A549 (cell line): Measurements from ENCODE around the gene MBP. TPM values are rescaled to one million over a fixed set of nuclear protein-coding genes. Genes with fewer than 3 reads are reported as not detected.

Experiments used
- ATAC-seq, 2 experiments: fragments of 200-7000 bp in 1 of 2; fragments of >200 bp in 1 of 2; cut with Nextera tagmentation in 1 of 2; cut with Tn5 transposase in 1 of 2; 3 replicates each; pipeline versions ENCODE4 v1.8.0 to v1.9.1; 2018 to 2020; ENCODE audit warnings: mild to moderate bottlenecking in 1 of 2, moderate library complexity in 1 of 2
- CTCF ChIA-PET: fragments of 300-600 bp; sonication (Branson Sonifier 250); formaldehyde crosslinking; extraction: SDS; loops from one replicate; lab custom pipeline; 2021; ENCODE audit warnings: antibody characterized with exemption, inconsistent platforms; lab: Yijun Ruan, JAX
- POLR2A ChIA-PET: fragments of 350-600 bp; formaldehyde crosslinking; extraction: SDS; loops from one replicate; lab custom pipeline; 2021; ENCODE audit warnings: antibody characterized with exemption, inconsistent platforms; lab: Yijun Ruan, JAX
- DNase-seq, 2 experiments: peaks; one replicate each; pipeline versions ENCODE4 v3.0.0 to v3.0.0-alpha.2; 2011 to 2016; ENCODE audit warnings: low read depth in 1 of 2, low spot score in 1 of 2
- FAIRE-seq: peaks from 2 replicates; lab custom pipeline; 2011; peaks lifted over from hg19 to GRCh38; lab: Jason Lieb, UNC
- H3K27ac ChIP-seq, 2 experiments: fragments of >200 bp; sonication (Bioruptor Twin); formaldehyde crosslinking; 3 replicates each; pipeline ENCODE4 v1.5.1; 2016 to 2017
- H3K4me1 ChIP-seq: fragments of >200 bp; sonication (Bioruptor Twin); formaldehyde crosslinking; 3 replicates; pipeline ENCODE4 v1.6.1; 2016
- H3K4me2 ChIP-seq: fragments of >200 bp; sonication (Bioruptor Twin); formaldehyde crosslinking; 3 replicates; pipeline ENCODE4 v1.6.1; 2016
- H3K4me3 ChIP-seq: fragments of >200 bp; sonication (Bioruptor Twin); formaldehyde crosslinking; 3 replicates; pipeline ENCODE4 v1.5.1; 2016
- H3K9me3 ChIP-seq: fragments of >200 bp; sonication (Bioruptor Twin); formaldehyde crosslinking; 3 replicates; pipeline ENCODE4 v1.6.1; 2016
- BHLHE40 ChIP-seq: IDR thresholded peaks from 2 replicates; pipeline ENCODE4 v1.6.1; 2012; ENCODE audit warnings: low read depth, low read length, inconsistent platforms
- CEBPB ChIP-seq, 2 experiments: fragments of >200 bp in 1 of 2; sonication (Bioruptor Twin) in 1 of 2; formaldehyde crosslinking in 1 of 2; IDR thresholded peaks; 2 replicates each; pipeline ENCODE4 v1.6.1; 2012 to 2016
- EHMT2 ChIP-seq: fragments of 200-600 bp; sonication (generic); IDR thresholded peaks from 2 replicates; pipeline ENCODE4 v1.6.1; 2016; ENCODE audit warnings: antibody characterized with exemption, low read depth, mild to moderate bottlenecking, moderate library complexity
- ESRRA ChIP-seq: fragments of 150-350 bp; IDR thresholded peaks from 2 replicates; pipeline ENCODE4 v1.6.1; 2014; ENCODE audit warnings: mild to moderate bottlenecking, low read length, borderline replicate concordance
- FOXS1 ChIP-seq: fragments of 250-450 bp; sonication (Bioruptor Pico); IDR thresholded peaks from 2 replicates; pipeline ENCODE4 v1.5.0; 2020; ENCODE audit warnings: mild to moderate bottlenecking, moderate library complexity
- GATA3 ChIP-seq: IDR thresholded peaks from 2 replicates; pipeline ENCODE4 v1.6.1; 2012; ENCODE audit warnings: borderline replicate concordance
- HOXA7 ChIP-seq: fragments of 250-450 bp; sonication (Bioruptor Pico); IDR thresholded peaks from 2 replicates; pipeline ENCODE4 v1.5.0; 2020; ENCODE audit warnings: mild to moderate bottlenecking, moderate library complexity
- HOXB13 ChIP-seq: fragments of 250-450 bp; sonication (Bioruptor Pico); IDR thresholded peaks from 2 replicates; pipeline ENCODE4 v1.5.0; 2020; ENCODE audit warnings: low read depth, mild to moderate bottlenecking, moderate library complexity
- KDM1A ChIP-seq: fragments of 200-600 bp; sonication (generic); IDR thresholded peaks from 2 replicates; pipeline ENCODE4 v1.6.1; 2016; ENCODE audit warnings: low read depth, mild to moderate bottlenecking
- KDM5A ChIP-seq: fragments of 200-600 bp; sonication (generic); IDR thresholded peaks from 2 replicates; pipeline ENCODE4 v1.6.1; 2016; ENCODE audit warnings: antibody characterized with exemption, mild to moderate bottlenecking
- MAZ ChIP-seq: fragments of 150-350 bp; IDR thresholded peaks from 2 replicates; pipeline ENCODE4 v1.6.1; 2014; ENCODE audit warnings: antibody characterized with exemption, low read depth, low read length, borderline replicate concordance
- NR3C1 ChIP-seq: fragments of >200 bp; sonication (Bioruptor Twin); formaldehyde crosslinking; IDR thresholded peaks from 3 replicates; pipeline ENCODE4 v1.6.1; 2017
- POLR2A ChIP-seq: IDR thresholded peaks from 2 replicates; pipeline ENCODE4 v1.6.1; 2012; ENCODE audit warnings: mild to moderate bottlenecking, low read length
- RAD21 ChIP-seq, 2 experiments: fragments of >200 bp in 1 of 2; sonication (Bioruptor Twin) in 1 of 2; formaldehyde crosslinking in 1 of 2; IDR thresholded peaks in 1 of 2; conservative IDR thresholded peaks in 1 of 2; 2 replicates in 1 of 2; 3 replicates in 1 of 2; pipeline ENCODE4 v1.6.1; 2012 to 2018; ENCODE audit warnings: inconsistent platforms in 1 of 2
- RCOR1 ChIP-seq: fragments of 150-350 bp; IDR thresholded peaks from 2 replicates; pipeline ENCODE4 v1.6.1; 2014; ENCODE audit warnings: antibody characterized with exemption, low read length, low read depth
- RFX5 ChIP-seq: fragments of 450-650 bp; IDR thresholded peaks from 2 replicates; pipeline ENCODE4 v1.7.1; 2014; ENCODE audit warnings: antibody characterized with exemption, mild to moderate bottlenecking, moderate library complexity
- TFCP2L1 ChIP-seq: fragments of 250-450 bp; sonication (Bioruptor Pico); IDR thresholded peaks from 2 replicates; pipeline ENCODE4 v1.5.0; 2021; ENCODE audit warnings: mild to moderate bottlenecking
- TP53 ChIP-seq: fragments of 250-450 bp; sonication (Bioruptor Pico); IDR thresholded peaks from 2 replicates; pipeline ENCODE4 v1.5.0; 2021; ENCODE audit warnings: mild to moderate bottlenecking, moderate library complexity
- USF2 ChIP-seq: fragments of 450-650 bp; IDR thresholded peaks from 2 replicates; pipeline ENCODE4 v1.6.1; 2014; ENCODE audit warnings: antibody characterized with exemption
- ZNF302 ChIP-seq: fragments of 250-450 bp; sonication (Bioruptor Pico); IDR thresholded peaks from 2 replicates; pipeline ENCODE4 v1.9.0; 2021; ENCODE audit warnings: inconsistent platforms, mild to moderate bottlenecking, moderate library complexity
- WGBS: methylation state at CpG from one replicate; pipeline ENCODE4 v1.1.6; 2017; ENCODE audit errors: missing lambda C conversion rate; 5-methylcytosine and 5-hydroxymethylcytosine counted together
- polyA plus RNA-seq, 4 experiments: library from polyadenylated mRNA; depleted of rRNA in 3 of 4; stranded (reverse); fragments of >200 nt; fragmentation: RNase III in 1 of 4; extraction: RNeasy Plus Mini Kit Qiagen cat#74134 plus additional on column Dnase treatment in 1 of 4; gene quantifications; 2 replicates in 3 of 4; 3 replicates in 1 of 4; pipeline ENCODE4 v1.2.3, GENCODE V29; 2011 to 2017
- TF ChIP-seq, protein P1 (sequence below): fragments of 200-600 bp; sonication (generic); IDR thresholded peaks from 2 replicates; pipeline ENCODE4 v1.6.1; 2016; ENCODE audit warnings: antibody characterized with exemption, mild to moderate bottlenecking, moderate library complexity
- TF ChIP-seq, protein P2 (sequence below): fragments of >200 bp; sonication (Bioruptor Twin); formaldehyde crosslinking; IDR thresholded peaks from 2 replicates; pipeline ENCODE4 v1.6.1; 2016
- TF ChIP-seq, protein P3 (sequence below): IDR thresholded peaks from 2 replicates; pipeline ENCODE4 v1.6.1; 2012; ENCODE audit warnings: low read depth, borderline replicate concordance

MBP gene
- polyA plus RNA-seq, 2 of the 4 experiments (the other 2 are of a cell fraction) = 8.6 to 33.1 TPM

DNA sequence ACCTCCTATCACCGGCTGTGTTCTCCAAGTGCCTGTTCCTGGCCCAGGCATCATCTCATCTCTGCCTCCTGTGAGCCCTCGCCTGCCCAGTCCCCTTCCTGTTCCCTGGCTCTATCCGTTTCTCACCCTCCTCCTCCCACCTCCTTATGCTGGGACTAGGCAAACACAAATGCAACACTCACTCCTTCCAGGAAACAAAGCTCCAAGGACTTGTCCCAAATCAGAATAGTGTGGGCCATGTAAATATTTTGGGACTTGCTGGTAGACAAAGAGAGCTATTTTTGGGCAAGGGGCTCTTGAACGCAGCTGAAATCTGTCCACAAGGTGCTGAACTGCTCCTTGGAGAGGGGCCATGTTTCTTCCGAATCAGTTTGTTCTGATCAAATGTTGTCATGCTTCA, 25.3 kb downstream of the MBP start:
- POLR2A ChIA-PET = no interaction called here
- no peak for FAIRE-seq
- no peak for DNase-seq
- Histone ChIP-seq H3K27ac (peak overlapping the region in 1 of 2 experiments; percentile 40; a peak in 1 of 6 replicates), H3K4me2 (no peak overlapping the region), H3K9me3 (no peaks in the 10 kb centered on the region), H3K4me1 (peaks cover 66% of the 10 kb centered on the region), H3K4me3 (no peak overlapping the region)
- 91% methylated on average over 5 of the region's 5 CpGs for WGBS
- CTCF ChIA-PET = interaction anchor here (1.1 kb wide), 1 partner anchor 39 kb away, joined by 3 read pairs; no protein-coding TSS in a partner anchor
- no peak for ATAC-seq
- no peak for TF ChIP-seq MAZ
- no peak for TF ChIP-seq RCOR1
- no peak for TF ChIP-seq KDM5A
- no peak for TF ChIP-seq TP53 (CRISPR knock-in tag)
- no peak for TF ChIP-seq NR3C1
- TF ChIP-seq, protein P1, sequence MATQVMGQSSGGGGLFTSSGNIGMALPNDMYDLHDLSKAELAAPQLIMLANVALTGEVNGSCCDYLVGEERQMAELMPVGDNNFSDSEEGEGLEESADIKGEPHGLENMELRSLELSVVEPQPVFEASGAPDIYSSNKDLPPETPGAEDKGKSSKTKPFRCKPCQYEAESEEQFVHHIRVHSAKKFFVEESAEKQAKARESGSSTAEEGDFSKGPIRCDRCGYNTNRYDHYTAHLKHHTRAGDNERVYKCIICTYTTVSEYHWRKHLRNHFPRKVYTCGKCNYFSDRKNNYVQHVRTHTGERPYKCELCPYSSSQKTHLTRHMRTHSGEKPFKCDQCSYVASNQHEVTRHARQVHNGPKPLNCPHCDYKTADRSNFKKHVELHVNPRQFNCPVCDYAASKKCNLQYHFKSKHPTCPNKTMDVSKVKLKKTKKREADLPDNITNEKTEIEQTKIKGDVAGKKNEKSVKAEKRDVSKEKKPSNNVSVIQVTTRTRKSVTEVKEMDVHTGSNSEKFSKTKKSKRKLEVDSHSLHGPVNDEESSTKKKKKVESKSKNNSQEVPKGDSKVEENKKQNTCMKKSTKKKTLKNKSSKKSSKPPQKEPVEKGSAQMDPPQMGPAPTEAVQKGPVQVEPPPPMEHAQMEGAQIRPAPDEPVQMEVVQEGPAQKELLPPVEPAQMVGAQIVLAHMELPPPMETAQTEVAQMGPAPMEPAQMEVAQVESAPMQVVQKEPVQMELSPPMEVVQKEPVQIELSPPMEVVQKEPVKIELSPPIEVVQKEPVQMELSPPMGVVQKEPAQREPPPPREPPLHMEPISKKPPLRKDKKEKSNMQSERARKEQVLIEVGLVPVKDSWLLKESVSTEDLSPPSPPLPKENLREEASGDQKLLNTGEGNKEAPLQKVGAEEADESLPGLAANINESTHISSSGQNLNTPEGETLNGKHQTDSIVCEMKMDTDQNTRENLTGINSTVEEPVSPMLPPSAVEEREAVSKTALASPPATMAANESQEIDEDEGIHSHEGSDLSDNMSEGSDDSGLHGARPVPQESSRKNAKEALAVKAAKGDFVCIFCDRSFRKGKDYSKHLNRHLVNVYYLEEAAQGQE = no peak

GRCh38 chr18:77106331-77106730, 26.3 kb downstream of the MBP start:
- FAIRE-seq (no peak), ATAC-seq (no peak), DNase-seq (no peak)
- TF ChIP-seq RAD21 (conservative IDR thresholded peaks at IDR 0.05 in 1 of 2, IDR thresholded peaks at IDR 0.05 in 1 of 2) (no peak), CEBPB (IDR thresholded peaks at IDR 0.05) (no peak), POLR2A (no peak), USF2 (no peak), GATA3 (no peak), HOXA7 (no peak), KDM1A (no peak), HOXB13 (no peak), RFX5 (no peak), BHLHE40 (no peak), ZNF302 (CRISPR knock-in tag) (no peak), TFCP2L1 (no peak), EHMT2 (no peak), ESRRA (no peak), FOXS1 (no peak)
- TF ChIP-seq, protein P2, sequence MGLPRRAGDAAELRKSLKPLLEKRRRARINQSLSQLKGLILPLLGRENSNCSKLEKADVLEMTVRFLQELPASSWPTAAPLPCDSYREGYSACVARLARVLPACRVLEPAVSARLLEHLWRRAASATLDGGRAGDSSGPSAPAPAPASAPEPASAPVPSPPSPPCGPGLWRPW = no peak
- TF ChIP-seq, protein P3, sequence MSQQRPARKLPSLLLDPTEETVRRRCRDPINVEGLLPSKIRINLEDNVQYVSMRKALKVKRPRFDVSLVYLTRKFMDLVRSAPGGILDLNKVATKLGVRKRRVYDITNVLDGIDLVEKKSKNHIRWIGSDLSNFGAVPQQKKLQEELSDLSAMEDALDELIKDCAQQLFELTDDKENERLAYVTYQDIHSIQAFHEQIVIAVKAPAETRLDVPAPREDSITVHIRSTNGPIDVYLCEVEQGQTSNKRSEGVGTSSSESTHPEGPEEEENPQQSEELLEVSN = no peak
- 91% methylated on average over 15 of the region's 15 CpGs for WGBS
- no peaks in the 10 kb centered on the region for H3K9me3 ChIP-seq
- H3K4me1 ChIP-seq = peaks cover 63% of the 10 kb centered on the region
- H3K27ac ChIP-seq = 0 out of 6 replicates have a peak overlapping the region, but pooled peaks of 1 of the 2 experiments have one; percentile 38
- no peak overlapping the region for H3K4me2 ChIP-seq
- ChIA-PET CTCF (interaction anchor here (1.2 kb wide), 1 partner anchor 17 kb away, joined by 5 read pairs; no protein-coding TSS in a partner anchor), POLR2A (no interaction called here)
- H3K4me3 ChIP-seq = no peak overlapping the region
